SK-N-SH treated with all-trans-retinoic acid at 6 μM for 48 hours (cell line): ENCODE data around the gene FMOD.

Experiments
- ATAC-seq: fragments of 200-7000 bp; cut with Tn5 transposase; 3 replicates; pipeline ENCODE4 v1.9.1; 2020; ENCODE audit warnings: mild to moderate bottlenecking, moderate library complexity
- ARNTL ChIP-seq: fragments of 450-650 bp; formaldehyde crosslinking; IDR thresholded peaks from 2 replicates; pipeline ENCODE4 v1.5.0; 2020; ENCODE audit warnings: low read depth, mild to moderate bottlenecking, moderate library complexity, borderline replicate concordance
- CSDC2 ChIP-seq: fragments of 250-450 bp; sonication (Bioruptor Pico); IDR thresholded peaks from 2 replicates; pipeline ENCODE4 v1.5.0; 2020; ENCODE audit warnings: mild to moderate bottlenecking, moderate library complexity
- ESRRG ChIP-seq: fragments of 250-450 bp; sonication (Bioruptor Pico); IDR thresholded peaks from 2 replicates; pipeline ENCODE4 v1.6.1; 2021; ENCODE audit warnings: mild to moderate bottlenecking
- ISL1 ChIP-seq: fragments of 250-450 bp; sonication (Bioruptor Pico); IDR thresholded peaks from 2 replicates; pipeline ENCODE4 v2.1.2; 2022; ENCODE audit warnings: mild to moderate bottlenecking, moderate library complexity
- OSR1 ChIP-seq: fragments of 250-450 bp; sonication (Bioruptor Pico); IDR thresholded peaks from 2 replicates; pipeline ENCODE4 v1.8.0; 2022; ENCODE audit warnings: moderate library complexity, mild to moderate bottlenecking, inconsistent platforms
- PATZ1 ChIP-seq: fragments of 250-450 bp; sonication (Bioruptor Pico); IDR thresholded peaks from 2 replicates; pipeline ENCODE4 v1.8.0; 2020; ENCODE audit warnings: mild to moderate bottlenecking, moderate library complexity, borderline replicate concordance
- POU6F1 ChIP-seq: fragments of 250-450 bp; sonication (Bioruptor Pico); IDR thresholded peaks from 2 replicates; pipeline ENCODE4 v1.8.0; 2021; ENCODE audit warnings: low read depth, mild to moderate bottlenecking, moderate library complexity, borderline replicate concordance
- PPARA ChIP-seq: fragments of 250-450 bp; sonication (Bioruptor Pico); IDR thresholded peaks from 2 replicates; pipeline ENCODE4 v1.5.0; 2020; ENCODE audit warnings: mild to moderate bottlenecking, borderline replicate concordance
- RARB ChIP-seq: fragments of 250-450 bp; sonication (Bioruptor Pico); IDR thresholded peaks from 2 replicates; pipeline ENCODE4 v1.8.0; 2021; ENCODE audit warnings: mild to moderate bottlenecking, moderate library complexity
- SNAI2 ChIP-seq: fragments of 250-450 bp; sonication (Bioruptor Pico); IDR thresholded peaks from 2 replicates; pipeline ENCODE4 v1.5.0; 2020; ENCODE audit warnings: mild to moderate bottlenecking, moderate library complexity
- TCF4 ChIP-seq: fragments of 250-450 bp; sonication (Bioruptor Pico); IDR thresholded peaks from 2 replicates; pipeline ENCODE4 v1.8.0; 2021; ENCODE audit warnings: mild to moderate bottlenecking, moderate library complexity, borderline replicate concordance
- TOX ChIP-seq: fragments of 250-450 bp; sonication (Bioruptor Pico); IDR thresholded peaks from 2 replicates; pipeline ENCODE4 v1.8.0; 2021; ENCODE audit warnings: mild to moderate bottlenecking, moderate library complexity, borderline replicate concordance
- TSHZ2 ChIP-seq: fragments of 250-450 bp; sonication (Bioruptor Pico); IDR thresholded peaks from 2 replicates; pipeline ENCODE4 v1.5.0; 2020; ENCODE audit warnings: mild to moderate bottlenecking, moderate library complexity
- ZC3H10 ChIP-seq: fragments of 250-450 bp; sonication (Bioruptor Pico); IDR thresholded peaks from 2 replicates; pipeline ENCODE4 v1.5.1; 2021; ENCODE audit warnings: mild to moderate bottlenecking, moderate library complexity
- ZFP3 ChIP-seq: fragments of 250-450 bp; sonication (Bioruptor Pico); IDR thresholded peaks from 2 replicates; pipeline ENCODE4 v1.5.0; 2020; ENCODE audit warnings: mild to moderate bottlenecking, moderate library complexity
- ZFP30 ChIP-seq: fragments of 450-650 bp; formaldehyde crosslinking; IDR thresholded peaks from 2 replicates; pipeline ENCODE4 v1.5.0; 2022; ENCODE audit warnings: mild to moderate bottlenecking, moderate library complexity
- ZNF565 ChIP-seq: fragments of 450-650 bp; formaldehyde crosslinking; conservative IDR thresholded peaks from 2 replicates; pipeline ENCODE4 v1.5.0; 2020; ENCODE audit warnings: low read depth, mild to moderate bottlenecking, moderate library complexity
- ZNF70 ChIP-seq: fragments of 450-650 bp; formaldehyde crosslinking; IDR thresholded peaks from 2 replicates; pipeline ENCODE4 v1.5.0; 2020; ENCODE audit warnings: mild to moderate bottlenecking, moderate library complexity
- TF ChIP-seq, protein P1 (sequence below): fragments of 250-450 bp; sonication (Bioruptor Pico); IDR thresholded peaks from 2 replicates; pipeline ENCODE4 v1.5.1; 2020; ENCODE audit warnings: low read depth, mild to moderate bottlenecking, moderate library complexity

The FMOD gene

GRCh38 chr1:203349166-203349565 lies 1.8 kb downstream of the FMOD start (continued):
- TF ChIP-seq PATZ1 (CRISPR knock-in tag) (no peak), ISL1 (CRISPR knock-in tag) (no peak), ZC3H10 (CRISPR knock-in tag) (no peak), ARNTL (no peak), TCF4 (CRISPR knock-in tag) (no peak), ZNF70 (CRISPR knock-in tag) (no peak), TOX (CRISPR knock-in tag) (no peak)

DNA sequence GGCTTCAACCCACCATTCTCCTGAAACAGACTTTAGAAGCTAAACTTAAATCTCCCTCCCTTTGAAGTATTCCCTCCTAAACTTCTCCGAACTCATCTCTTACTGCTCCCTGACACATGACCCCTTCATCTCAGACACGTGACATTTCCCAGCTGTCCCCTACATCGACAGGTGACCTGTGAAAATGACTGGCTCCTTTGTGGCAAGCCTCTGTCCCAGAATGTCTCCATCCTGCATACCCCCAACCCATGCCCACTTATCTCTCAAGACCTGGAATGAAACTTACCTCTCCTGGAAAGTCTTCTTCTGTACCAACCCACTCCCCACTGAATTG lies 4.2 kb downstream of the FMOD start:
- ATAC-seq, result no peak
- no peak for TF ChIP-seq ZFP3 (CRISPR knock-in tag)
- no peak for TF ChIP-seq POU6F1 (CRISPR knock-in tag)
- TF ChIP-seq OSR1 (CRISPR knock-in tag), result no peak
- TF ChIP-seq SNAI2 (CRISPR knock-in tag), result no peak
- TF ChIP-seq ZFP30 (CRISPR knock-in tag), result no peak
- TF ChIP-seq ARNTL, result no peak
- TF ChIP-seq TOX (CRISPR knock-in tag), result no peak
- TF ChIP-seq, protein P1, sequence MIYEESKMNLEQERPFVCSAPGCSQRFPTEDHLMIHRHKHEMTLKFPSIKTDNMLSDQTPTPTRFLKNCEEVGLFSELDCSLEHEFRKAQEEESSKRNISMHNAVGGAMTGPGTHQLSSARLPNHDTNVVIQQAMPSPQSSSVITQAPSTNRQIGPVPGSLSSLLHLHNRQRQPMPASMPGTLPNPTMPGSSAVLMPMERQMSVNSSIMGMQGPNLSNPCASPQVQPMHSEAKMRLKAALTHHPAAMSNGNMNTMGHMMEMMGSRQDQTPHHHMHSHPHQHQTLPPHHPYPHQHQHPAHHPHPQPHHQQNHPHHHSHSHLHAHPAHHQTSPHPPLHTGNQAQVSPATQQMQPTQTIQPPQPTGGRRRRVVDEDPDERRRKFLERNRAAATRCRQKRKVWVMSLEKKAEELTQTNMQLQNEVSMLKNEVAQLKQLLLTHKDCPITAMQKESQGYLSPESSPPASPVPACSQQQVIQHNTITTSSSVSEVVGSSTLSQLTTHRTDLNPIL (CRISPR knock-in tag), result no peak
- TF ChIP-seq TSHZ2 (CRISPR knock-in tag), result no peak
- TF ChIP-seq PATZ1 (CRISPR knock-in tag), result no peak
- no peak for TF ChIP-seq ISL1 (CRISPR knock-in tag)

GRCh38 chr1:203346060-203346768 lies 4.7 kb downstream of the FMOD start:
- no peak for ATAC-seq
- TF ChIP-seq RARB (no peak), POU6F1 (CRISPR knock-in tag) (no peak), ZFP30 (CRISPR knock-in tag) (no peak), PPARA (CRISPR knock-in tag) (no peak), ZC3H10 (CRISPR knock-in tag) (no peak), TOX (CRISPR knock-in tag) (no peak), ZFP3 (CRISPR knock-in tag) (no peak), ZNF565 (no peak), CSDC2 (CRISPR knock-in tag) (no peak), TSHZ2 (CRISPR knock-in tag) (no peak), ESRRG (CRISPR knock-in tag) (no peak)
- TF ChIP-seq, protein P1 (CRISPR knock-in tag), result no peak
